ENCODE data around the gene AHRR. TPM values are rescaled to one million over a fixed set of nuclear protein-coding genes. Genes with fewer than 3 reads are reported as not detected.

The AHRR gene
- total RNA-seq, 2 experiments from 2014 or later = 28.3 to 34.9 TPM

- POLR2A ChIA-PET = no interaction called here
- H3K9me3 Mint-ChIP-seq = no peaks in the 10 kb centered on the region
Observed at GRCh38 chr5:425714-426113, 104.2 kb downstream of the AHRR start.

GRCh38 chr5:426392-426976 lies 105.0 kb downstream of the AHRR start:
- Mint-ChIP-seq H3K27me3 (no peaks in the 10 kb centered on the region), H3K4me3 (no peak overlapping the region), H3K9me3 (no peaks in the 10 kb centered on the region), H3K4me1 (peaks cover 34% of the 10 kb centered on the region), H3K27ac (peak overlapping the region; percentile 42), H3K36me3 (ENCODE audit: low read depth) (peaks cover 18% of the 10 kb centered on the region)
- DNase-seq = no peak
- ChIA-PET POLR2A (no interaction called here), CTCF (interaction anchor here (1.2 kb wide), 2 partner anchors 76 to 80 kb away, joined by 3 read pairs; no protein-coding TSS in a partner anchor)

More at GRCh38 chr5:425714-426113, 104.2 kb downstream of the AHRR start:
- DNase-seq = peak; percentile 45
- Mint-ChIP-seq H3K27me3 (no peaks in the 10 kb centered on the region), H3K36me3 (ENCODE audit: low read depth) (peaks cover 18% of the 10 kb centered on the region), H3K4me1 (peaks cover 34% of the 10 kb centered on the region), H3K4me3 (no peak overlapping the region), H3K27ac (peak overlapping the region; percentile 60)
- CTCF ChIA-PET = interaction anchor here (1.2 to 1.3 kb wide), 3 partner anchors 76 to 81 kb away, joined by 3 read pairs; no protein-coding TSS in a partner anchor

GRCh38 chr5:427415-428087 lies 106.0 kb downstream of the AHRR start:
- no peak for DNase-seq
- H3K4me1 Mint-ChIP-seq = peaks cover 32% of the 10 kb centered on the region
- no peaks in the 10 kb centered on the region for H3K27me3 Mint-ChIP-seq
- peaks cover 18% of the 10 kb centered on the region for H3K36me3 Mint-ChIP-seq (ENCODE audit: low read depth)
- CTCF ChIA-PET = interaction anchor here (1.0 to 1.3 kb wide), 3 partner anchors 19 to 106 kb away, joined by 3 to 4 read pairs (median 3); partner anchors contain the start of gene AHRR
- POLR2A ChIA-PET = no interaction called here
- H3K9me3 Mint-ChIP-seq = no peaks in the 10 kb centered on the region
- no peak overlapping the region for H3K27ac Mint-ChIP-seq
- no peak overlapping the region for H3K4me3 Mint-ChIP-seq

GRCh38 chr5:428219-428618 lies 106.7 kb downstream of the AHRR start:
- ChIA-PET CTCF (interaction anchor here (0.8 to 1.3 kb wide), 5 partner anchors 16 to 179 kb away, joined by 3 to 4 read pairs (median 3); partner anchors contain the start of gene AHRR), POLR2A (no interaction called here)
- Mint-ChIP-seq H3K27ac (no peak overlapping the region), H3K4me1 (peaks cover 26% of the 10 kb centered on the region), H3K36me3 (ENCODE audit: low read depth) (peaks cover 18% of the 10 kb centered on the region), H3K9me3 (no peaks in the 10 kb centered on the region), H3K27me3 (no peaks in the 10 kb centered on the region), H3K4me3 (no peak overlapping the region)
- no peak for DNase-seq

GRCh38 chr5:428754-429452 lies 107.4 kb downstream of the AHRR start:
- H3K4me1 Mint-ChIP-seq = peaks cover 22% of the 10 kb centered on the region
- ChIA-PET POLR2A (no interaction called here), CTCF (interaction anchor here (0.8 to 1.3 kb wide), 5 partner anchors 16 to 180 kb away, joined by 3 to 4 read pairs (median 3); partner anchors contain the start of gene AHRR)
- H3K36me3 Mint-ChIP-seq (ENCODE audit: low read depth) = peaks cover 14% of the 10 kb centered on the region
- no peak overlapping the region for H3K4me3 Mint-ChIP-seq
- no peak for DNase-seq
- no peaks in the 10 kb centered on the region for H3K9me3 Mint-ChIP-seq
- no peaks in the 10 kb centered on the region for H3K27me3 Mint-ChIP-seq
- H3K27ac Mint-ChIP-seq = peak overlapping the region; percentile 66

- DNase-seq = no peak
- Mint-ChIP-seq H3K27ac (peak overlapping the region; percentile 31), H3K27me3 (no peaks in the 10 kb centered on the region), H3K4me1 (peaks cover 21% of the 10 kb centered on the region), H3K4me3 (no peak overlapping the region), H3K36me3 (ENCODE audit: low read depth) (peaks cover 13% of the 10 kb centered on the region), H3K9me3 (no peaks in the 10 kb centered on the region)
- POLR2A ChIA-PET = no interaction called here
- CTCF ChIA-PET = interaction anchor here (1.1 to 2.8 kb wide), 3 partner anchors 109 to 181 kb away, joined by 3 to 8 read pairs (median 5); no protein-coding TSS in a partner anchor
Observed at GRCh38 chr5:429453-430188, 108.1 kb downstream of the AHRR start.

- H3K9me3 Mint-ChIP-seq = no peaks in the 10 kb centered on the region
- peaks cover 10% of the 10 kb centered on the region for H3K36me3 Mint-ChIP-seq (ENCODE audit: low read depth)
- peaks cover 15% of the 10 kb centered on the region for H3K4me1 Mint-ChIP-seq
- peak overlapping the region; percentile 31 for H3K27ac Mint-ChIP-seq
- POLR2A ChIA-PET = no interaction called here
- DNase-seq = no peak
- CTCF ChIA-PET = interaction anchor here (0.9 to 2.8 kb wide), 6 partner anchors 9 to 118 kb away, joined by 3 to 8 read pairs (median 4); no protein-coding TSS in a partner anchor
- H3K4me3 Mint-ChIP-seq = no peak overlapping the region
- no peaks in the 10 kb centered on the region for H3K27me3 Mint-ChIP-seq
Observed at GRCh38 chr5:430214-430925, 108.9 kb downstream of the AHRR start.

- H3K36me3 Mint-ChIP-seq (ENCODE audit: low read depth) = peaks cover 10% of the 10 kb centered on the region
- H3K4me3 Mint-ChIP-seq = no peak overlapping the region
- no peaks in the 10 kb centered on the region for H3K9me3 Mint-ChIP-seq
- no peaks in the 10 kb centered on the region for H3K27me3 Mint-ChIP-seq
- POLR2A ChIA-PET = no interaction called here
- no peak overlapping the region for H3K27ac Mint-ChIP-seq
- CTCF ChIA-PET = interaction anchor here (0.6 to 2.8 kb wide), 8 partner anchors 8 to 119 kb away, joined by 3 to 8 read pairs (median 4); partner anchors contain the start of gene AHRR
- DNase-seq = peak; percentile 50
- H3K4me1 Mint-ChIP-seq = peaks cover 10% of the 10 kb centered on the region
Observed at GRCh38 chr5:431001-431710, 109.6 kb downstream of the AHRR start.

GRCh38 chr5:431711-432050 lies 110.2 kb downstream of the AHRR start:
- DNase-seq = no peak
- Mint-ChIP-seq H3K36me3 (ENCODE audit: low read depth) (peaks cover 6% of the 10 kb centered on the region), H3K9me3 (no peaks in the 10 kb centered on the region), H3K27ac (peak overlapping the region; percentile 9), H3K27me3 (no peaks in the 10 kb centered on the region), H3K4me3 (no peak overlapping the region), H3K4me1 (peaks cover 11% of the 10 kb centered on the region)
- ChIA-PET CTCF (interaction anchor here (0.6 to 2.8 kb wide), 8 partner anchors 8 to 119 kb away, joined by 3 to 8 read pairs (median 4); partner anchors contain the start of gene AHRR), POLR2A (no interaction called here)

GRCh38 chr5:432201-432927 lies 110.8 kb downstream of the AHRR start:
- H3K4me1 Mint-ChIP-seq = peaks cover 11% of the 10 kb centered on the region

More at GRCh38 chr5:432201-432927, 110.8 kb downstream of the AHRR start:
- ChIA-PET POLR2A (no interaction called here), CTCF (interaction anchor here (1.0 to 2.8 kb wide), 4 partner anchors 14 to 115 kb away, joined by 3 to 10 read pairs (median 6); partner anchors contain the start of gene AHRR)
- no peaks in the 10 kb centered on the region for H3K27me3 Mint-ChIP-seq
- H3K36me3 Mint-ChIP-seq (ENCODE audit: low read depth) = peaks cover 6% of the 10 kb centered on the region
- no peaks in the 10 kb centered on the region for H3K9me3 Mint-ChIP-seq
- H3K27ac Mint-ChIP-seq = no peak overlapping the region
- no peak overlapping the region for H3K4me3 Mint-ChIP-seq
- no peak for DNase-seq
